OCI-LY3 (cell line): ENCODE data around the gene AUTS2.

ENCODE experiments used
- CTCF ChIP-seq: fragments of 200-600, 300-600 bp; sonication (generic); IDR thresholded peaks from 2 replicates; pipeline ENCODE4 v1.5.1; 2014; ENCODE audit warnings: antibody characterized with exemption, low read length, low read depth
- EZH2phosphoT487 ChIP-seq: fragments of 200-600 bp; shearing (Covaris generic); IDR thresholded peaks from 2 replicates; pipeline ENCODE4 v1.6.1; 2018; ENCODE audit warnings: antibody characterized with exemption, mixed run types, low read depth

GRCh38 chr7:70243443-70243842 lies 645.2 kb downstream of the AUTS2 start:
- TF ChIP-seq CTCF (no peak), EZH2phosphoT487 (no peak)
